ENCODE data around the gene ZNF862.

The ZNF862 gene

GRCh38 chr7:149870701-149871483 lies 32.7 kb downstream of the ZNF862 start:
- TF ChIP-seq, protein P1, sequence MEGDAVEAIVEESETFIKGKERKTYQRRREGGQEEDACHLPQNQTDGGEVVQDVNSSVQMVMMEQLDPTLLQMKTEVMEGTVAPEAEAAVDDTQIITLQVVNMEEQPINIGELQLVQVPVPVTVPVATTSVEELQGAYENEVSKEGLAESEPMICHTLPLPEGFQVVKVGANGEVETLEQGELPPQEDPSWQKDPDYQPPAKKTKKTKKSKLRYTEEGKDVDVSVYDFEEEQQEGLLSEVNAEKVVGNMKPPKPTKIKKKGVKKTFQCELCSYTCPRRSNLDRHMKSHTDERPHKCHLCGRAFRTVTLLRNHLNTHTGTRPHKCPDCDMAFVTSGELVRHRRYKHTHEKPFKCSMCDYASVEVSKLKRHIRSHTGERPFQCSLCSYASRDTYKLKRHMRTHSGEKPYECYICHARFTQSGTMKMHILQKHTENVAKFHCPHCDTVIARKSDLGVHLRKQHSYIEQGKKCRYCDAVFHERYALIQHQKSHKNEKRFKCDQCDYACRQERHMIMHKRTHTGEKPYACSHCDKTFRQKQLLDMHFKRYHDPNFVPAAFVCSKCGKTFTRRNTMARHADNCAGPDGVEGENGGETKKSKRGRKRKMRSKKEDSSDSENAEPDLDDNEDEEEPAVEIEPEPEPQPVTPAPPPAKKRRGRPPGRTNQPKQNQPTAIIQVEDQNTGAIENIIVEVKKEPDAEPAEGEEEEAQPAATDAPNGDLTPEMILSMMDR (IDR thresholded peaks at IDR 0.05; ENCODE audit: low read depth, low read length), result no peak
- no peak for DNase-seq (ENCODE audit: low read depth in 2 of 2)
- H3K4me3 ChIP-seq (replicated peaks in 1 of 2; ENCODE audit: low read depth in 2 of 2, low read length in 2 of 2), result no peak overlapping the region

DNA sequence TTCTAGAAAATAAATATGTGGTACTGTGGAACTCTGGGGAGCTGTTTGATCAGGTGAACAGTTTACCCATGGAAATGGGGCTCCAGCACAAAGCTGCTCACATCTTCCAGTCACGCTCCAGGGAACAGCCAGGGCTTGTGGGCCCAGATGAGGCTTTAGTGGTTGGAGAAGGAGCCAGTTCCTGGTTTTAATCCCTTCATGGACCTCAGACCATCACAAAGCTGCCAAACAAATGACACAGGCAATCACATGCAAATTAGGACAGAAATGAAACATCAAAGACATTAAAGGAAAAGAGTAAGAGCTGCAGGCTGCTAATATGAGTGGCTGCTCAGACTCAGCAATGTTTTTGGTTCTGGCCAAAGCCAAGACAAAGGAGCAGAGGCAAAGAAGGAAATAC lies 33.4 kb downstream of the ZNF862 start:
- no peak for DNase-seq (ENCODE audit: low read depth in 2 of 2)
- H3K4me3 ChIP-seq (replicated peaks in 1 of 2; ENCODE audit: low read depth in 2 of 2, low read length in 2 of 2), result no peak overlapping the region
- TF ChIP-seq, protein P1 (IDR thresholded peaks at IDR 0.05; ENCODE audit: low read depth, low read length), result no peak

GRCh38 chr7:149872419-149873073 lies 34.4 kb downstream of the ZNF862 start:
- TF ChIP-seq, protein P1 (IDR thresholded peaks at IDR 0.05; ENCODE audit: low read depth, low read length), result peak; percentile 28
- peak overlapping the region; percentile 69 to 76 for H3K4me3 ChIP-seq (replicated peaks in 1 of 2; ENCODE audit: low read depth in 2 of 2, low read length in 2 of 2)
- DNase-seq (ENCODE audit: low read depth in 2 of 2), result peak; percentile 77 to 80

DNA sequence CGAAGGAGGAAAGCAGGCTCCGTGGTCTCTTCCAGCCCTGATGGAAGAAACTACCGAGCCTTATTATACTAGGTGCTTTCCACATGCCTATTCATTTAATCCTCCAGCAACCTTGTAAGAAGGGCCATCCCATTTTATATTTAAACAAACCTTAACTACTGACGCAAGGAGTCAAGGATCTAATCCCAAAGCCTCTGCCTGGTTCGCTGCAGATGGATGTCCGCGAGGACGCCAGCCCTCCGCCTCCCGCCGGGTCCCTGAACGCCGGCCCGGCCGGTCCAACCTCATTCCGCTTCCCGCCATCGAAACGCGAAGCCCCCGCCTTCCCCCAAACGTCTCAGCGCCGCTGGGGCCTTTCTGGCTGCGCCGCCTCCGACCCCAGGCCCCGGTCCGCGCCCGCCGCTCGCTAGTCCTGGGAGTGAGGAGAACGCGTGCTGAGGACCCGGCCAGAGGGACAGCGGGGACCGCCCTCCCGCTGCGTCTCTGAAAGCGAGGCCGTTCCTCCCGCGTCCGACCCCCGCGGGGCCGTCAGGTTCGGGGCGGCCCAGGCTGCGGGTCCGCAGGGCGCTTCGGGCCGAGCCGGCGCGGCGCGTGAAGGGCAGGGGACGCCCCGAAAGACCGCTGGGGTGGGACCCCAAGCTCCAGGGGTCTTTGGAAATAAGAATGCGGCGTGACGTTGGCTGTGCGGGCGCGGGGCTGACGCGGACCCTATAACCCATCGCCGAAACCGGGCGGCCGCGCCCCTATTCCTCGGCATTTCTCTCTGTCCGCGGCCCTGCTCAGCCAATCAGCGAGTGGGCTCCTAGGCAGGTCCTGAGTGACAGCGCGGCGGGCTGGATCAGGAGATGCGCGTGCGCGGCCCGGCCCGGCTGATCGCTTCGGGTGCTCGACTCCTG lies 35.1 kb downstream of the ZNF862 start, which contains the start of gene ATP6V0E2:
ATP6V0E2 (plus strand) TSS at position 896 of the 896 bp plus-strand sequence. CDS start 97 bp downstream, outside the sequence.
- H3K4me3 ChIP-seq (replicated peaks in 1 of 2; ENCODE audit: low read depth in 2 of 2, low read length in 2 of 2), result peak within 1 kb of the TSS; percentile 69 to 76
- TF ChIP-seq, protein P1 (IDR thresholded peaks at IDR 0.05; ENCODE audit: low read depth, low read length), result no peak
- DNase-seq (ENCODE audit: low read depth in 2 of 2), result peak; percentile 90 to 93

DNA sequence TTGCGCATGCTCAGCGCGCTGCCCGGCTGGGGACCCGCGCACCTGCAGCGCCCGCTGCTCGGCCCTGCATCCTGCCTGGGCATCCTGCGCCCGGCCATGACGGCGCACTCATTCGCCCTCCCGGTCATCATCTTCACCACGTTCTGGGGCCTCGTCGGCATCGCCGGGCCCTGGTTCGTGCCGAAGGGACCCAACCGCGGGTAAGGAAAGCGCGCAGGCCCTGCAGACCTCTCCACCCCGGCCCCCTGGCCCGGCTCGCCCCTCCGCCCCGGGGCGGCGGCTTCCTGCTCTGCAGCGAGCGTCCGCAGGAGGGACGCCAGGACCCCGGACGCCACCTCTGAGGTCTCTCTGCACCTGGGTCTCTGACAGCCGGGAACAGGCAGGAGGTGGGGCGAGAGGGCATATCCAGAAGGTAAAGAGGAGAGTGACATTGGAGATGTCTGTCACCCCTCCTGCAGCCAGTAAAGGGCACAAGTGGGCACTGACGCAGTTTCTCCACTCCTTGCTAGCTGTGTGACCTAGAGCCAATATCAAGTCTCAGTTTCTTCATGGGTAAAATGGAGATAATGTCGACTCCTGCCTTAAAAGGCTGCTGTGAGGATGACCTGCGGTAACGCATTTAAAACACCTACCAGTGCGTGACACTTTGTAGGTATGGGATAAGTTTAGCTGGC lies 35.9 kb downstream of the ZNF862 start:
- H3K4me3 ChIP-seq (replicated peaks in 1 of 2; ENCODE audit: low read depth in 2 of 2, low read length in 2 of 2), result peak overlapping the region; percentile 69 to 76
- DNase-seq (ENCODE audit: low read depth in 2 of 2), result no peak
- TF ChIP-seq, protein P1 (IDR thresholded peaks at IDR 0.05; ENCODE audit: low read depth, low read length), result no peak

GRCh38 chr7:149874644-149875028 lies 36.5 kb downstream of the ZNF862 start:
- H3K4me3 ChIP-seq (replicated peaks in 1 of 2; ENCODE audit: low read depth in 2 of 2, low read length in 2 of 2), result no peak overlapping the region
- TF ChIP-seq, protein P1 (IDR thresholded peaks at IDR 0.05; ENCODE audit: low read depth, low read length), result no peak
- DNase-seq (ENCODE audit: low read depth in 2 of 2), result no peak
